GM18526 (cell line): ENCODE measurements around the gene FIP1L1.

ENCODE experiments used
- POLR2A ChIP-seq: IDR thresholded peaks from 3 replicates; pipeline ENCODE4 v1.6.1; 2011; ENCODE audit not compliant: insufficient read length; ENCODE audit errors: extremely low read depth

Gene FIP1L1

GRCh38 chr4:53371049-53371448, 6.4 kb upstream of the FIP1L1 start:
- TF ChIP-seq POLR2A = no peak

- TF ChIP-seq POLR2A = no peak
Measured at GRCh38 chr4:53371843-53372521, 5.5 kb upstream of the FIP1L1 start.

- no peak for TF ChIP-seq POLR2A
Measured at GRCh38 chr4:53374777-53375258, 2.6 kb upstream of the FIP1L1 start.

GRCh38 chr4:53376900-53377299, 541 bp upstream of the FIP1L1 start:
- no peak for TF ChIP-seq POLR2A

- TF ChIP-seq POLR2A = no peak
Measured at GRCh38 chr4:53378171-53378482, 686 bp downstream of the FIP1L1 start.

GRCh38 chr4:53380221-53380620, 2.8 kb downstream of the FIP1L1 start:
- TF ChIP-seq POLR2A = no peak

- TF ChIP-seq POLR2A = no peak
Measured at GRCh38 chr4:53419208-53419607, 41.8 kb downstream of the FIP1L1 start.

GRCh38 chr4:53421791-53422190, 44.4 kb downstream of the FIP1L1 start:
- no peak for TF ChIP-seq POLR2A

- TF ChIP-seq POLR2A = no peak
Measured at GRCh38 chr4:53422367-53422766, 44.9 kb downstream of the FIP1L1 start.

GRCh38 chr4:53424280-53424679, 46.8 kb downstream of the FIP1L1 start:
- TF ChIP-seq POLR2A = no peak

GRCh38 chr4:53427366-53427765, 49.9 kb downstream of the FIP1L1 start:
- TF ChIP-seq POLR2A = no peak

- no peak for TF ChIP-seq POLR2A
Measured at GRCh38 chr4:53431052-53431451, 53.6 kb downstream of the FIP1L1 start.

GRCh38 chr4:53432528-53433424, 55.3 kb downstream of the FIP1L1 start:
- no peak for TF ChIP-seq POLR2A

- TF ChIP-seq POLR2A = no peak
Measured at GRCh38 chr4:53436251-53436650, 58.8 kb downstream of the FIP1L1 start.

GRCh38 chr4:53441564-53441963, 64.1 kb downstream of the FIP1L1 start:
- no peak for TF ChIP-seq POLR2A

- TF ChIP-seq POLR2A = no peak
Measured at GRCh38 chr4:53444954-53445353, 67.5 kb downstream of the FIP1L1 start.
